GM20000 (cell line): Measurements from ENCODE around the gene POLR2A.

Source experiments
- DNase-seq: peaks from one replicate; pipeline ENCODE4 v3.0.0; 2012; ENCODE audit warnings: low spot score
- CTCF ChIP-seq: IDR thresholded peaks from 2 replicates; pipeline ENCODE4 v1.5.1; 2012; ENCODE audit warnings: mild to moderate bottlenecking, control low read depth; ENCODE audit errors: extremely low read depth, missing control alignments

Gene POLR2A

GRCh38 chr17:7503521-7503920 lies 19.4 kb downstream of the POLR2A start:
- no peak for DNase-seq
- no peak for TF ChIP-seq CTCF

GRCh38 chr17:7508145-7508544 lies 24.0 kb downstream of the POLR2A start:
- no peak for DNase-seq
- no peak for TF ChIP-seq CTCF

- no peak for TF ChIP-seq CTCF
- no peak for DNase-seq
Measured at GRCh38 chr17:7508846-7509245, 24.7 kb downstream of the POLR2A start.

GRCh38 chr17:7509937-7510336 lies 25.8 kb downstream of the POLR2A start:
- no peak for DNase-seq
- TF ChIP-seq CTCF, result no peak

GRCh38 chr17:7511108-7511507 lies 26.9 kb downstream of the POLR2A start:
- TF ChIP-seq CTCF, result no peak
- DNase-seq, result no peak

- TF ChIP-seq CTCF, result no peak
- DNase-seq, result no peak
Measured at GRCh38 chr17:7512105-7512504, 27.9 kb downstream of the POLR2A start.

GRCh38 chr17:7512824-7513540 lies 28.8 kb downstream of the POLR2A start:
- TF ChIP-seq CTCF, result no peak
- DNase-seq, result no peak
